WERI-Rb-1 (cell line): ENCODE data around the gene BRMS1.

Experiments
- DNase-seq: peaks from one replicate; pipeline ENCODE4 v3.0.0-alpha.2; 2020
- H3K27ac ChIP-seq: fragments of 250-450 bp; sonication (Bioruptor Pico); 2 replicates; pipeline ENCODE4 v1.5.1; 2020; ENCODE audit warnings: mild to moderate bottlenecking, moderate library complexity
- H3K27me3 ChIP-seq: fragments of 250-450 bp; sonication (Bioruptor Pico); 2 replicates; pipeline ENCODE4 v1.5.1; 2021; ENCODE audit warnings: mild to moderate bottlenecking, low read depth, moderate library complexity; ENCODE audit not compliant: insufficient read depth, severe bottlenecking
- H3K36me3 ChIP-seq: fragments of 250-450 bp; sonication (Bioruptor Pico); 2 replicates; pipeline ENCODE4 v1.5.1; 2020; ENCODE audit warnings: mild to moderate bottlenecking, moderate library complexity
- H3K4me3 ChIP-seq: 2 replicates; pipeline ENCODE4 v1.5.1; 2011; ENCODE audit warnings: low read depth, mild to moderate bottlenecking, control low read depth, low read length
- H3K9me3 ChIP-seq: fragments of 250-450 bp; sonication (Bioruptor Pico); 2 replicates; pipeline ENCODE4 v1.5.1; 2021; ENCODE audit warnings: mild to moderate bottlenecking, moderate library complexity; ENCODE audit not compliant: severe bottlenecking
- CTCF ChIP-seq: IDR thresholded peaks from 2 replicates; pipeline ENCODE4 v1.5.1; 2011; ENCODE audit warnings: low read depth, mild to moderate bottlenecking, control low read depth, inconsistent platforms, low read length

Gene BRMS1

DNA sequence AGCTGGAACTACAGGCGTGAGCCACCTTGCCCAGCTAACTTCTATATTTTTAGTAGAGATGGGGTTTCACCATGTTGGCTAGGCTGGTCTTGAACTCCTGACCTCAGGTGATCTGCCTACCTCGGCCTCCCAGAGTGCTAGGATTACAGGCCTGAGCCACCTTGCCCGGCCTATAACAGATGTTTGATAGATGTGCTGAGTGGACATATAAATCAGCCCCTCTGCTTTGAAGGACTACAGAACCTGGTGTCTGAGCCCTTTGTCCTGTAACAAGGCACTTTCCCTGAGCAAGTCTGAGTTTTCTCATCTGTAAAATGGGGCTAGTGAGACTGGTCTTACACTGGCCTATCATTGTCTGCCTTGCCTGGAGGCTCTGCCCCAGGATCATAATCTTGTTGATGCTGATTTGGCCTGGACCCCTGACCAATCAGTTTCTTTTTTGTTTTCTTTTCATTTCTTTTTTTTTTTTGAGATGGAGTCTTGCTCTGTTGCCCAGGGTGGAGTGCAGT is 15.7 kb downstream of the BRMS1 start:
- Histone ChIP-seq H3K4me3 (no peak overlapping the region), H3K9me3 (no peaks in the 10 kb centered on the region), H3K36me3 (no peaks in the 10 kb centered on the region), H3K27ac (no peak overlapping the region), H3K27me3 (no peaks in the 10 kb centered on the region)
- no peak for TF ChIP-seq CTCF
- DNase-seq: no peak

DNA sequence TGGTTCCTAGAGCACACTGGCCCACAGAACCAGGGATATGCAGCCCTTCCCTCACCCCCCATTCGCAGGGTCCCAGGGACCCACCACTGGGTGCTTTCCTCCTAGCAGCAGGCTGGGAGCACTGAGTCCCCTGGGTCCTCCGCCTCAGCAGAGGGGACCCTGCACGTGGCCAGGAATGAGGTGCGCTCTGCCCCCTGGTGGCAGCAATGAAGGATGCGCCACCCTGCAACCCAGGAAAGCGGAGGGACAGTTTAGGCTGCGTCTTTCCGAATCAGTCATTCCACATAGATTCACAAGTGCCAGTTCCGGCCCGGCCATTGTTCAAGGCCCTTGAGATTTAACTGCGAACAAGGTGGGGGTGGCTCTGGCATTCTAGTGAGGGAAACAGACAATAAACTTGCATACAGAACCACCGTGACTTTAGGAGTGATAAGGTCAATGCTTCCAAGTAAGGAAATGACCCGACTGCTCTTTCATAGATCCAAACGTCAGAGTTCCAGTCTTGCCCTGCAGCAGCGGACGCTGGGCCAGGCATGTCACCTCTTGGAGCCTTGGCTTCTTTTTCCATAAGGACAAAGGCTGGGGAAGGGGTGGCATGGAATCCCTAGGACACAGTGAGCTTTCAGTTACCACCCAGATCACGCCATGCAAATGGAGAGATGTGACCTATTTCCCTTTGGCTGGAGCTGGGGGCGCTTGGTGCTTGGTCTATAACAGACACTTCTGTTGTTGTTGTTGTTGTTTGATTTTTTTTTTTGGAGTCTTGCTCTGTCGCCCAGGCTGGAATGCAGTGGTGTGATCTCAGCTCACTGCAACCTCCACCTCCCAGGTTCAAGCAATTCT is 16.4 kb downstream of the BRMS1 start:
- Histone ChIP-seq H3K4me3 (no peak overlapping the region), H3K9me3 (no peaks in the 10 kb centered on the region), H3K36me3 (no peaks in the 10 kb centered on the region), H3K27ac (no peak overlapping the region), H3K27me3 (no peaks in the 10 kb centered on the region)
- DNase-seq: peak; percentile 82
- peak; percentile 95 for TF ChIP-seq CTCF

GRCh38 chr11:66328031-66328301 is 16.9 kb downstream of the BRMS1 start:
- no peak overlapping the region for H3K27ac ChIP-seq
- H3K9me3 ChIP-seq: no peaks in the 10 kb centered on the region
- DNase-seq: no peak
- no peak overlapping the region for H3K4me3 ChIP-seq
- no peaks in the 10 kb centered on the region for H3K27me3 ChIP-seq
- H3K36me3 ChIP-seq: no peaks in the 10 kb centered on the region
- TF ChIP-seq CTCF: no peak

DNA sequence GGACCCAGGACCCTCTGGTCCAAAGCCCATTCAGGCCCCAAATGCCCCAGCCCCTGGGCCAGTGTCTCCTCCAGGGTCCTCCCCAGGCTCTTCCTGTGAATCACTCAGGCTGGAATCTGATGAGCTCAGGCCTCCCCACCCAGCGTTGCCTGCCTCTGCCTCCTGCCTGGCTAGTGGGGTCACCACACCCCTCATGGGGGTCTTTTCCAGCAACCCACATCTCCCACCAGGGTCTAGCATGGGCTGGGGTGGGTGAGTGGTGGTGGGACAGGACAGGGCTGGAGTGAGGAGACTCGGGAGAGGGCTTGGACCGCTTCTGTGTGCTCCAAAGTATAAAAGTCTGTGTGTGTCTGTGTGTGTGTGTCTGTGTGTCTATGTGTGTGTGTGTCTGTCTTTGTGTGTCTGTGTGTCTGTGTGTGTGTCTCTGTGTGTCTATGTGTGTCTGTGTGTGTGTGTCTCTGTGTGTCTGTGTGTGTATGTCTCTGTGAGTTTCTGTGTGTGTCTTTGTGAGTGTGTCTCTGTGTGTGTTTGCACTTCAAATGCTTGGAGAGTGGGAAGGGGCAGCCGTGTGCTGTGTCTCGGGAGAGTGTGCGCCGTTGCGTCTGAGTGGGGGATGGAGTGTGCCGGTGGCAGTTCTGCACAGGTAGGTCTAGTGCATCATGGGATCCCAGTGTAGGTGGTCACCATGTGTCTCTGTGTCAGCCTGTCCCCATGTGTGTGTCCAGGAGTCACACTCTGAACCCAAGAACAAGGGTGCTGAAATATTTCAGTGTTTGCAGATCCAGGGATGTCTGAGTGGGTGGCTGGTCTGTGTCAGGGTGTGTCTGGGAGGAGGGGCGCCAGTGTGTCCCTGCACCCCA is 17.5 kb downstream of the BRMS1 start:
- no peak overlapping the region for H3K27ac ChIP-seq
- H3K9me3 ChIP-seq: no peaks in the 10 kb centered on the region
- H3K27me3 ChIP-seq: no peaks in the 10 kb centered on the region
- DNase-seq: no peak
- no peak overlapping the region for H3K4me3 ChIP-seq
- TF ChIP-seq CTCF: no peak
- no peaks in the 10 kb centered on the region for H3K36me3 ChIP-seq

DNA sequence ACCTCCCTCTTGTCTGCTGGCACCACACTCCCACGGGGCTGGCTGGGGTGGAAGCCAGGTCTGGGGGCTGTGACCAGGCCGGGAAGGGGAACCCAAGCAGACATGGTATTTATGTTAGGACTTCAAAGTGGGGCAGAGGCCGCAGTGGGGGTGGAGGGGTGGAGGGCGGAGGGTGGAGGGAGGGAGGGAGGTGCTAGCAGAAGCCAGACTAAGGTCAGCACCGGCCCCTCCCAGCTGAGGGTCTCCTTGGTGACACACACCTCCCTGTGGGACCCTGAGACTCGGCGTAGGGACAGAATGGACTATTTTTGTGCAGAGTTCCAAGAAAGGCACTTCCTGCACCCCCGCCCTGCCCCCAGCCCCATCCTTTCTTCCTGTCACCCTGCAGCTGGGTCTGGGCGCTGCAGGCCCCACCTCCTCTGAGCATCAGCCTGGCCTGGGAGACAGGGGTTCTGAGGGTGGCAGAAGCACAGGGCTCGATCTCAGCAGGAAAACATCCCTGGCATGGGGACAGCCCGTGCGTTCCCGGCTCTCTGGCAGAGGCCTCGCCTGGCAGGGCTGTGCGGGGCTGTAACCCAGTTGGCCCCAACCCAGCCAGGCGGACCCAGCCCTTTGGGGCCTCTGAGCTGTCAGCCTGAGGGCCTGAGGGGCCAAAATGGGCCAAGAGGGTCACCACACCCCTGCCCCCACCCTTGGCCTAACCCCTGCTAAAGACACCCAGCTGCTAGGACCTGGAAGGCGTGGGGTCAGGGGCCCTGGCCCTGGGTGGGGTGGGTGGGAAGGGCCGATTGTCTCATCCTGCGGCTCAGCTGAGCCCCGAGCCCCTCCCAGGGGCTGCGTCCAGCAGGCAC is 18.4 kb downstream of the BRMS1 start:
- Histone ChIP-seq H3K27ac (no peak overlapping the region), H3K27me3 (no peaks in the 10 kb centered on the region), H3K36me3 (no peaks in the 10 kb centered on the region), H3K4me3 (no peak overlapping the region), H3K9me3 (no peaks in the 10 kb centered on the region)
- no peak for DNase-seq
- TF ChIP-seq CTCF: no peak
